Endothelial cell of umbilical vein (primary cell): ENCODE data around the gene RMND5B. TPM values are rescaled to one million over a fixed set of nuclear protein-coding genes. Genes with fewer than 3 reads are reported as not detected.

Experiments used
- BruUV-seq: library from RNA; stranded (reverse); fragments of 400-500 nt; replicated peaks from 2 replicates; lab custom pipeline; 2021; lab: Mats Ljungman, UMichigan
- CTCF ChIA-PET: fragments of 300-600, 350-600 bp; sonication (Branson Sonifier 250); formaldehyde crosslinking; loops from one replicate; lab custom pipeline; 2021; ENCODE audit warnings: antibody characterized with exemption, inconsistent platforms; lab: Charles Lee
- POLR2A ChIA-PET: fragments of 300-600, 350-600 bp; sonication (Branson Sonifier 250); formaldehyde crosslinking; loops from one replicate; lab custom pipeline; 2021; ENCODE audit warnings: antibody characterized with exemption, inconsistent platforms; lab: Charles Lee
- DNase-seq: peaks from one replicate; pipeline ENCODE4 v3.0.0-alpha.2; 2011; ENCODE audit warnings: low read depth, low spot score
- FAIRE-seq: peaks from 2 replicates; lab custom pipeline; 2011; peaks lifted over from hg19 to GRCh38; lab: Jason Lieb, UNC
- H2AFZ ChIP-seq: 2 replicates; pipeline ENCODE4 v1.6.0; 2012; ENCODE audit warnings: low read depth, low read length, control low read depth, inconsistent platforms
- H3K27ac ChIP-seq: 2 replicates; pipeline ENCODE4 v1.5.1; 2011; ENCODE audit warnings: low read depth, mild to moderate bottlenecking, control low read depth, low read length, moderate library complexity; ENCODE audit not compliant: insufficient read depth
- H3K27me3 ChIP-seq, 2 experiments: 2 replicates each; pipeline versions ENCODE4 v1.6.0 to v1.6.1; 2011; ENCODE audit warnings: low read length in 2 of 2, mixed read lengths in 1 of 2; ENCODE audit not compliant: control insufficient read depth in 2 of 2, insufficient read depth in 2 of 2
- H3K36me3 ChIP-seq, 2 experiments: 2 replicates in 1 of 2; 3 replicates in 1 of 2; pipeline ENCODE4 v1.5.1; 2011; ENCODE audit warnings: low read length in 2 of 2, mild to moderate bottlenecking in 1 of 2, moderate library complexity in 1 of 2; ENCODE audit not compliant: control insufficient read depth in 2 of 2, insufficient read depth in 2 of 2; ENCODE audit errors: extremely low read depth in 1 of 2
- H3K4me1 ChIP-seq: 3 replicates; pipeline ENCODE4 v1.5.1; 2011; ENCODE audit warnings: mild to moderate bottlenecking, low read length; ENCODE audit not compliant: control insufficient read depth, insufficient read depth; ENCODE audit errors: extremely low read depth
- H3K4me2 ChIP-seq: 2 replicates; pipeline ENCODE4 v1.6.1; 2011; ENCODE audit warnings: low read length, control low read depth, mixed read lengths; ENCODE audit not compliant: insufficient read depth
- H3K4me3 ChIP-seq, 3 experiments: fragments of 200-600 bp in 1 of 3; sonication (generic), shearing (Covaris generic) in 1 of 3; replicated peaks in 1 of 3; 2 replicates each; pipeline ENCODE4 v1.5.1; 2011 to 2016; ENCODE audit warnings: control low read depth in 3 of 3, low read length in 3 of 3, mild to moderate bottlenecking in 2 of 3, inconsistent platforms in 1 of 3, low read depth in 1 of 3, moderate library complexity in 1 of 3; ENCODE audit not compliant: insufficient read depth in 1 of 3
- H3K79me2 ChIP-seq: 2 replicates; pipeline ENCODE4 v1.6.0; 2012; ENCODE audit warnings: low read length, inconsistent platforms; ENCODE audit not compliant: control insufficient read depth, insufficient read depth
- H3K9ac ChIP-seq: replicated peaks from 2 replicates; pipeline ENCODE3; 2011; ENCODE audit warnings: low read length, control low read depth; ENCODE audit not compliant: insufficient read depth; ENCODE audit errors: extremely low read depth
- H3K9me1 ChIP-seq: replicated peaks from 3 replicates; pipeline ENCODE4 v1.6.0; 2011; ENCODE audit warnings: mild to moderate bottlenecking, low read length; ENCODE audit not compliant: control insufficient read depth, insufficient read depth; ENCODE audit errors: extremely low read depth
- H3K9me3 ChIP-seq: replicated peaks from 2 replicates; pipeline ENCODE4 v1.5.1; 2012; ENCODE audit warnings: low read length, inconsistent platforms; ENCODE audit not compliant: control insufficient read depth, insufficient read depth
- H4K20me1 ChIP-seq: replicated peaks from 2 replicates; pipeline ENCODE3; 2011; ENCODE audit warnings: mild to moderate bottlenecking, low read length; ENCODE audit not compliant: control insufficient read depth, insufficient read depth; ENCODE audit errors: extremely low read depth
- EZH2 ChIP-seq: IDR thresholded peaks from 2 replicates; pipeline ENCODE4 v1.6.1; 2012; ENCODE audit warnings: borderline replicate concordance, low read depth, mild to moderate bottlenecking, moderate library complexity, low read length, inconsistent platforms; ENCODE audit not compliant: severe bottlenecking
- FOS ChIP-seq: IDR thresholded peaks from 2 replicates; pipeline ENCODE4 v1.6.1; 2011; ENCODE audit warnings: mild to moderate bottlenecking, low read length, moderate library complexity, borderline replicate concordance; ENCODE audit not compliant: insufficient read depth
- GATA2 ChIP-seq: IDR thresholded peaks from 2 replicates; pipeline ENCODE4 v1.7.0; 2011; ENCODE audit warnings: low read depth, mild to moderate bottlenecking, moderate library complexity, mixed read lengths, low read length; ENCODE audit not compliant: insufficient read length, insufficient read depth
- JUN ChIP-seq: IDR thresholded peaks from 2 replicates; pipeline ENCODE4 v1.6.1; 2011; ENCODE audit warnings: borderline replicate concordance, low read depth; ENCODE audit not compliant: insufficient read length, insufficient read depth
- MYC ChIP-seq: IDR thresholded peaks from one replicate; pipeline ENCODE4 v1.6.1; 2011; ENCODE audit warnings: mild to moderate bottlenecking, low read depth, low read length
- POLR2A ChIP-seq: IDR thresholded peaks from 2 replicates; pipeline ENCODE4 v1.6.1; 2012; ENCODE audit warnings: low read depth, mild to moderate bottlenecking, control low read depth, low read length
- POLR2AphosphoS5 ChIP-seq: IDR thresholded peaks from 2 replicates; pipeline ENCODE4 v1.6.1; 2012; ENCODE audit warnings: low read depth, mild to moderate bottlenecking, control low read depth, low read length, moderate library complexity; ENCODE audit not compliant: insufficient read depth
- dilution Hi-C: fragments of 300-500 bp; cut with MboI; formaldehyde crosslinking; loops from one replicate; pipeline ENCODE4 v1.15.0; 2019; ENCODE audit warnings: low sequenced_read_pairs; ENCODE audit not compliant: extremely low pct_ligation_motif_present
- intact Hi-C: fragments of 100-400 bp; cut with micrococcal nuclease; formaldehyde crosslinking; loops from one replicate; pipeline ENCODE4 v1.10.0; 2022
- polyA plus RNA-seq, 4 experiments: library from polyadenylated mRNA; depleted of rRNA in 3 of 4; stranded (reverse) in 3 of 4; unstranded in 1 of 4; fragments of >200 nt; gene quantifications; 2 replicates each; pipeline versions ENCODE4 v1.2.1 to v1.2.3, GENCODE V29; 2011 to 2012; ENCODE audit warnings: missing spikeins in 1 of 4
- total RNA-seq: library from RNA; stranded (reverse); gene quantifications from 2 replicates; pipeline ENCODE4 v1.2.3, GENCODE V29; 2021
- TF ChIP-seq, protein P1 (sequence below), 2 donors: IDR thresholded peaks; 1 replicate in 1 of 2; 2 replicates in 1 of 2; pipeline ENCODE4 v1.5.1; 2011; ENCODE audit warnings: low read length in 2 of 2, mild to moderate bottlenecking in 2 of 2, moderate library complexity in 2 of 2, control low read depth in 1 of 2, inconsistent platforms in 1 of 2, low read depth in 1 of 2; ENCODE audit not compliant: insufficient read depth in 1 of 2; ENCODE audit errors: extremely low read depth in 1 of 2
- TF ChIP-seq, protein P2 (sequence below): IDR thresholded peaks from 2 replicates; pipeline ENCODE4 v1.6.1; 2011; ENCODE audit not compliant: insufficient read depth, insufficient read length

Gene RMND5B
- total and polyA plus RNA-seq, 2 donors (not counting 3 experiments of a cell fraction or from before 2014, with no cell fraction given) = 38.2 to 40.2 TPM

- H3K9ac ChIP-seq = peak overlapping the region; percentile 46
- H3K36me3 ChIP-seq = no peaks in the 10 kb centered on the region
- H3K27ac ChIP-seq = no peak overlapping the region
- no peaks in the 10 kb centered on the region for H3K9me3 ChIP-seq
- TF ChIP-seq, protein P1, sequence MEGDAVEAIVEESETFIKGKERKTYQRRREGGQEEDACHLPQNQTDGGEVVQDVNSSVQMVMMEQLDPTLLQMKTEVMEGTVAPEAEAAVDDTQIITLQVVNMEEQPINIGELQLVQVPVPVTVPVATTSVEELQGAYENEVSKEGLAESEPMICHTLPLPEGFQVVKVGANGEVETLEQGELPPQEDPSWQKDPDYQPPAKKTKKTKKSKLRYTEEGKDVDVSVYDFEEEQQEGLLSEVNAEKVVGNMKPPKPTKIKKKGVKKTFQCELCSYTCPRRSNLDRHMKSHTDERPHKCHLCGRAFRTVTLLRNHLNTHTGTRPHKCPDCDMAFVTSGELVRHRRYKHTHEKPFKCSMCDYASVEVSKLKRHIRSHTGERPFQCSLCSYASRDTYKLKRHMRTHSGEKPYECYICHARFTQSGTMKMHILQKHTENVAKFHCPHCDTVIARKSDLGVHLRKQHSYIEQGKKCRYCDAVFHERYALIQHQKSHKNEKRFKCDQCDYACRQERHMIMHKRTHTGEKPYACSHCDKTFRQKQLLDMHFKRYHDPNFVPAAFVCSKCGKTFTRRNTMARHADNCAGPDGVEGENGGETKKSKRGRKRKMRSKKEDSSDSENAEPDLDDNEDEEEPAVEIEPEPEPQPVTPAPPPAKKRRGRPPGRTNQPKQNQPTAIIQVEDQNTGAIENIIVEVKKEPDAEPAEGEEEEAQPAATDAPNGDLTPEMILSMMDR (IDR thresholded peaks at IDR 0.05; ENCODE audit: extremely low read depth in 1 of 2, insufficient read depth in 1 of 2, low read depth in 1 of 2, low read length in 2 of 2) = no peak
- TF ChIP-seq POLR2AphosphoS5 = no peak
- TF ChIP-seq GATA2 = no peak
- no peak for TF ChIP-seq EZH2
- no peak for TF ChIP-seq JUN
- no peak for TF ChIP-seq MYC
- no peak for TF ChIP-seq POLR2A
- no peak for TF ChIP-seq FOS
- TF ChIP-seq, protein P2, sequence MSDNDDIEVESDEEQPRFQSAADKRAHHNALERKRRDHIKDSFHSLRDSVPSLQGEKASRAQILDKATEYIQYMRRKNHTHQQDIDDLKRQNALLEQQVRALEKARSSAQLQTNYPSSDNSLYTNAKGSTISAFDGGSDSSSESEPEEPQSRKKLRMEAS = no peak
- peak overlapping the region; percentile 53 for H2AFZ ChIP-seq
- POLR2A ChIA-PET = no interaction called here
- BruUV-seq = no TSS peak
- peaks cover 9% of the 10 kb centered on the region for H3K79me2 ChIP-seq
- no peaks in the 10 kb centered on the region for H3K9me1 ChIP-seq
- CTCF ChIA-PET = interaction anchor here (1.9 to 2.0 kb wide), 2 partner anchors 36 to 38 kb away, joined by 6 to 7 read pairs; no protein-coding TSS in a partner anchor
- dilution Hi-C loops (no loop called here), intact Hi-C loops (loop anchor here (1.0 to 10.0 kb wide), 5 partner anchors 16 to 619 kb away; partner anchors contain the start of genes NHP2 and PDLIM7)
- no peak for DNase-seq
- peak overlapping the region; percentile 72 for H3K4me2 ChIP-seq
- H4K20me1 ChIP-seq = no peaks in the 10 kb centered on the region
- peaks cover 41% of the 10 kb centered on the region for H3K4me1 ChIP-seq
- no peak for FAIRE-seq
- no peaks in the 10 kb centered on the region for H3K27me3 ChIP-seq
- H3K4me3 ChIP-seq = peak overlapping the region; percentile 20 to 94 (median 69)
Measured at GRCh38 chr5:178113841-178114324, 16.9 kb upstream of the RMND5B start.
